ENCODE measurements around the gene TPD52L2.
"Not testable (repeated sequence)": the region's sequence is repeated elsewhere in the genome, so short reads cannot be mapped to it uniquely, and the experiment has no call there.

- not testable (repeated sequence) for TF ChIP-seq REST (IDR thresholded peaks at IDR 0.05; ENCODE audit: insufficient replicate concordance, low read depth); CTCF (IDR thresholded peaks at IDR 0.05; ENCODE audit: insufficient read depth, low read length); POLR2AphosphoS5 (IDR thresholded peaks at IDR 0.05; ENCODE audit: low read depth); SPI1 (IDR thresholded peaks at IDR 0.05; ENCODE audit: borderline replicate concordance, low read depth); GABPA (IDR thresholded peaks at IDR 0.05; ENCODE audit: low read depth)
Observed at GRCh38 chr20:63874241-63874640, 9.2 kb downstream of the TPD52L2 start.

All from HL-60 (cell line).